Heart left ventricle (tissue), 16 donors: ENCODE data around the gene TRIM41. TPM values are rescaled to one million over a fixed set of nuclear protein-coding genes. Genes with fewer than 3 reads are reported as not detected.

Experiments used
- ATAC-seq, 4 donors: fragments of 200-7000 bp; cut with Tn5 transposase; one replicate each; pipeline ENCODE4 v1.9.1; 2020 to 2022; ENCODE audit warnings: moderate library complexity in 4 of 4, mild to moderate bottlenecking in 3 of 4, moderate number of reproducible peaks in 1 of 4
- DNase-seq, 5 donors: peaks; one replicate each; pipeline ENCODE4 v3.0.0-alpha.2; 2020
- H3K27ac ChIP-seq, 12 donors: fragments of 200-600 bp; sonication (generic) in 4 of 12; one replicate each; pipeline versions ENCODE4 v1.5.0 to v1.8.0; 2016 to 2022; ENCODE audit warnings: mild to moderate bottlenecking in 2 of 12
- H3K27me3 ChIP-seq, 9 donors: fragments of 200-600 bp; sonication (generic) in 2 of 9; one replicate each; pipeline versions ENCODE4 v1.5.1 to v1.8.0; 2016 to 2022; ENCODE audit warnings: mild to moderate bottlenecking in 3 of 9
- H3K36me3 ChIP-seq, 9 donors: fragments of 200-600 bp; sonication (generic) in 2 of 9; one replicate each; pipeline versions ENCODE4 v1.5.0 to v1.8.0; 2018 to 2022; ENCODE audit warnings: mild to moderate bottlenecking in 2 of 9
- H3K4me1 ChIP-seq, 12 donors: fragments of 200-600 bp; sonication (generic) in 4 of 12; one replicate each; pipeline versions ENCODE4 v1.5.0 to v1.8.0; 2016 to 2022; ENCODE audit warnings: mild to moderate bottlenecking in 3 of 12
- H3K4me3 ChIP-seq, 12 donors: fragments of 200-600 bp; sonication (generic) in 4 of 12; one replicate each; pipeline versions ENCODE4 v1.5.0 to v1.8.0; 2017 to 2022; ENCODE audit warnings: mild to moderate bottlenecking in 9 of 12, moderate library complexity in 4 of 12
- H3K9me3 ChIP-seq, 12 donors: fragments of 200-600 bp; sonication (generic) in 4 of 12; one replicate each; pipeline versions ENCODE4 v1.5.0 to v1.8.0; 2016 to 2022; ENCODE audit warnings: mild to moderate bottlenecking in 1 of 12
- CTCF ChIP-seq, 12 donors: fragments of 200-600 bp; sonication (generic) in 4 of 12; IDR thresholded peaks; one replicate each; pipeline versions ENCODE4 v1.5.0 to v1.8.0; 2018 to 2022; ENCODE audit warnings: antibody characterized with exemption in 12 of 12, mild to moderate bottlenecking in 5 of 12
- POLR2A ChIP-seq, 2 donors: fragments of 450-650 bp; IDR thresholded peaks; one replicate each; pipeline ENCODE4 v1.6.1; 2017; ENCODE audit warnings: antibody characterized with exemption in 2 of 2, mild to moderate bottlenecking in 2 of 2, moderate library complexity in 2 of 2
- whole genome bisulfite sequencing, 4 donors: extraction: QIAGEN DNeasy Blood & Tissue Kit in 2 of 4; methylation state at CpG; one replicate each; pipeline versions ENCODE4 v1.1.5 to v1.1.7; 2013 to 2018; 5-methylcytosine and 5-hydroxymethylcytosine counted together
- intact Hi-C, 10 donors: fragments of 100-400 bp; cut with DNase I; formaldehyde crosslinking; loops; one replicate each; pipeline versions ENCODE4 v1.11.1 to v1.14.2; 2022
- polyA plus RNA-seq, 2 donors: library from polyadenylated mRNA; stranded (reverse); fragments of 200-250 nt; gene quantifications; one replicate each; pipeline ENCODE4 v1.2.3, GENCODE V29; 2013
- total RNA-seq, 9 donors: library from RNA; depleted of rRNA in 2 of 9; stranded (reverse); fragments of >200 nt in 2 of 9; fragmentation: NEBNext Ultra II Directional in 3 of 9; extraction: Animal tissue kit (Norgen Biotek cat#: 25700) in 3 of 9; gene quantifications; one replicate each; pipeline versions ENCODE4 v1.1.0 to v1.2.4, GENCODE V29; 2016 to 2023
- donor health status: ischemic (EF 13 %, LVEDD 7.1; RV severe dilation, severe dysfunction).
- donor health status: healthy with polysubstance abuse.
- donor health status: DM: no; HTN: yes; CAD: no.
- donor health status: DM: no; HTN: no; CAD: no.
- donor health status: ischemic (EF 25% LVEDD 6.9; RV normal size, moderate dysfunction).
- donor health status: ischemic (EF 25% LVEDD 5.7; RV mildly dilated, moderate dysfunction).
- donor health status: healthy.
- donor health status: DM: yes; HTN: yes; CAD: no.
- donor health status: ischemic (EF 35%, LVEDD 5.7; RV mildly dilated, moderate dysfunction).
- donor health status: nonischemic (EF 11% LVEDD 7.7; RV severe dilation, severe dysfunction).
- donor health status: DM: yes; HTN: yes; CAD: no.
- donor health status: PGD.
- donor health status: ischemic (EF 29% LVEDD 5.4; RV normal size, mild dysfunction).
- donor health status: nonischemic (EF 23%, LVEDD 6.1; RV moderate dilation, normal function).

Gene TRIM41
- total and polyA plus RNA-seq, 11 donors: 12.3 to 27.3 (median 22.4) TPM

GRCh38 chr5:181231432-181231831 is 8.4 kb downstream of the TRIM41 start:
- WGBS, 4 donors: 84 to 91% (median 88%) methylated on average over 7 of the region's 7 CpGs
- Histone ChIP-seq H3K27ac (no peak overlapping the region), H3K27me3 (no peaks in the 10 kb centered on the region), H3K4me1 (peaks cover 0 to 7% (median 0%) of the 10 kb centered on the region in 12 donors), H3K36me3 (peaks cover 0 to 91% (median 74%) of the 10 kb centered on the region in 9 donors), H3K4me3 (no peak overlapping the region), H3K9me3 (no peaks in the 10 kb centered on the region)
- ATAC-seq: no peak
- no peak for DNase-seq
- intact Hi-C loops: no loop called here
- TF ChIP-seq CTCF (IDR thresholded peaks at IDR 0.05): no peak
- TF ChIP-seq POLR2A (IDR thresholded peaks at IDR 0.05): no peak

- TF ChIP-seq POLR2A (IDR thresholded peaks at IDR 0.05): no peak
- no peak for TF ChIP-seq CTCF (IDR thresholded peaks at IDR 0.05)
- peaks cover 0 to 7% (median 0%) of the 10 kb centered on the region in 12 donors for H3K4me1 ChIP-seq
Observed at GRCh38 chr5:181232593-181232992, 9.5 kb downstream of the TRIM41 start.

GRCh38 chr5:181233088-181233800 is 10.2 kb downstream of the TRIM41 start:
- Histone ChIP-seq H3K4me1 (peaks cover 0 to 7% (median 0%) of the 10 kb centered on the region in 12 donors), H3K9me3 (no peaks in the 10 kb centered on the region), H3K27me3 (no peaks in the 10 kb centered on the region), H3K27ac (no peak overlapping the region), H3K4me3 (no peak overlapping the region), H3K36me3 (peaks cover 3 to 93% (median 81%) of the 10 kb centered on the region in 9 donors)
- DNase-seq (no peak), ATAC-seq (no peak)
- TF ChIP-seq CTCF (IDR thresholded peaks at IDR 0.05) (no peak), POLR2A (IDR thresholded peaks at IDR 0.05) (no peak)
- 79 to 86% (median 81%) methylated on average over 15 to 16 of the region's 16 CpGs for WGBS, 4 donors
- intact Hi-C loops: no loop called here

More at GRCh38 chr5:181232593-181232992, 9.5 kb downstream of the TRIM41 start:
- DNase-seq: no peak
- no peaks in the 10 kb centered on the region for H3K27me3 ChIP-seq
- no peaks in the 10 kb centered on the region for H3K9me3 ChIP-seq
- 83 to 89% (median 88%) methylated on average over 16 to 18 of the region's 18 CpGs for WGBS, 4 donors
- H3K27ac ChIP-seq: no peak overlapping the region
- no peak overlapping the region for H3K4me3 ChIP-seq
- intact Hi-C loops: no loop called here
- peaks cover 0 to 91% (median 76%) of the 10 kb centered on the region in 9 donors for H3K36me3 ChIP-seq
- ATAC-seq: no peak

GRCh38 chr5:181233801-181234454 is 10.8 kb downstream of the TRIM41 start:
- Histone ChIP-seq H3K27me3 (no peaks in the 10 kb centered on the region), H3K36me3 (peaks cover 5 to 99% (median 84%) of the 10 kb centered on the region in 9 donors), H3K9me3 (no peaks in the 10 kb centered on the region), H3K4me3 (no peak overlapping the region), H3K27ac (no peak overlapping the region), H3K4me1 (peaks cover 0 to 5% (median 0%) of the 10 kb centered on the region in 12 donors)
- TF ChIP-seq CTCF (IDR thresholded peaks at IDR 0.05): no peak
- no peak for TF ChIP-seq POLR2A (IDR thresholded peaks at IDR 0.05)
- DNase-seq (no peak), ATAC-seq (peak in 1 of 4 donors; percentile 10)
- intact Hi-C loops: no loop called here
- 88 to 94% (median 92%) methylated on average over 15 to 24 of the region's 24 CpGs for WGBS, 4 donors
